Measurements from ENCODE around the gene TKFC. TPM values are rescaled to one million over a fixed set of nuclear protein-coding genes. Genes with fewer than 3 reads are reported as not detected.

TKFC gene
- total RNA-seq, 1 experiment from 2014 or later = 82.3 TPM

DNA sequence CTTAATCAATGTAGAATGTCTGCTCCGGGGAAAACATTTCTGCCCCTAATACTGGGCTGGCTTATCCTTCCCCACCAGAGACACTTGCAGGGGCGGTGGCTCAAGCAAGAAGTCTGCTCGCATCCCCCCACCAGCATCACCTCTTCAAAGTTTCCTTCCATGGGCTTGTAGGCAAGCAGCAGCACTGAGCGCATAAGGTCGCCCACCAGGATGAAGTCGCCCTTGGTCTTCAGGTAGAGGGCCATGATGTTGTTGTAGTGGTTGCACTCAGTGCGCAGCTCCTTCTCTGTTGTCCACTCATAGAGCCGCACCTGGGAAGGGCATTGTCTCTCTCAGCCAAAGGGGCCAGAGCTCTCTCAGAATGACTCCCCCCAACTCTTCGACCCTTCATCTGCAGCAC, 29.3 kb upstream of the TKFC start:
- no peaks in the 10 kb centered on the region for H3K9me3 ChIP-seq (ENCODE audit: low read depth, low read length, poor library complexity, severe bottlenecking)
- no peak overlapping the region for H3K27ac ChIP-seq (ENCODE audit: low read depth, low read length, poor library complexity, severe bottlenecking)
- no peaks in the 10 kb centered on the region for H3K27me3 ChIP-seq (replicated peaks; ENCODE audit: insufficient read depth, low read depth, low read length, poor library complexity)
- no peak for DNase-seq (ENCODE audit: low spot score)
- ChIA-PET POLR2A (ENCODE audit: low non-redundant PET) (no interaction called here), CTCF (no interaction called here)
- intact Hi-C loops (cut with micrococcal nuclease; ENCODE audit: unreplicated experiment) = no loop called here
- peaks cover 97% of the 10 kb centered on the region for H3K36me3 ChIP-seq (ENCODE audit: insufficient read depth, low read length, poor library complexity, severe bottlenecking)
- TF ChIP-seq EZH2 (IDR thresholded peaks at IDR 0.05; ENCODE audit: borderline replicate concordance, low read depth, low read length, poor library complexity, severe bottlenecking) (no peak), CTCF (conservative IDR thresholded peaks at IDR 0.05; ENCODE audit: low read depth, low read length) (no peak)
- BruUV-seq (replicated peaks) = no TSS peak
- no peaks in the 10 kb centered on the region for H3K4me1 ChIP-seq (ENCODE audit: insufficient read depth, low read length, poor library complexity, severe bottlenecking)
- no peak overlapping the region for H3K4me3 ChIP-seq (ENCODE audit: low read depth, low read length, poor library complexity, severe bottlenecking)

GRCh38 chr11:61305417-61305816, 27.6 kb upstream of the TKFC start:
- CTCF ChIA-PET = no interaction called here
- Histone ChIP-seq H3K27ac (ENCODE audit: low read depth, low read length, poor library complexity, severe bottlenecking) (no peak overlapping the region), H3K27me3 (replicated peaks; ENCODE audit: insufficient read depth, low read depth, low read length, poor library complexity) (no peaks in the 10 kb centered on the region), H3K9me3 (ENCODE audit: low read depth, low read length, poor library complexity, severe bottlenecking) (no peaks in the 10 kb centered on the region), H3K36me3 (ENCODE audit: insufficient read depth, low read length, poor library complexity, severe bottlenecking) (peaks cover 97% of the 10 kb centered on the region), H3K4me3 (ENCODE audit: low read depth, low read length, poor library complexity, severe bottlenecking) (no peak overlapping the region), H3K4me1 (ENCODE audit: insufficient read depth, low read length, poor library complexity, severe bottlenecking) (no peaks in the 10 kb centered on the region)
- intact Hi-C loops (cut with micrococcal nuclease; ENCODE audit: unreplicated experiment) = no loop called here
- no peak for DNase-seq (ENCODE audit: low spot score)
- POLR2A ChIA-PET (ENCODE audit: low non-redundant PET) = no interaction called here
- BruUV-seq (replicated peaks) = no TSS peak
- TF ChIP-seq CTCF (conservative IDR thresholded peaks at IDR 0.05; ENCODE audit: low read depth, low read length) = no peak

GRCh38 chr11:61306221-61306620, 26.8 kb upstream of the TKFC start:
- ChIA-PET POLR2A (ENCODE audit: low non-redundant PET) (no interaction called here), CTCF (no interaction called here)
- no TSS peak for BruUV-seq (replicated peaks)
- Histone ChIP-seq H3K36me3 (ENCODE audit: insufficient read depth, low read length, poor library complexity, severe bottlenecking) (peaks cover 97% of the 10 kb centered on the region), H3K27me3 (replicated peaks; ENCODE audit: insufficient read depth, low read depth, low read length, poor library complexity) (no peaks in the 10 kb centered on the region), H3K27ac (ENCODE audit: low read depth, low read length, poor library complexity, severe bottlenecking) (no peak overlapping the region), H3K4me3 (ENCODE audit: low read depth, low read length, poor library complexity, severe bottlenecking) (no peak overlapping the region), H3K9me3 (ENCODE audit: low read depth, low read length, poor library complexity, severe bottlenecking) (no peaks in the 10 kb centered on the region), H3K4me1 (ENCODE audit: insufficient read depth, low read length, poor library complexity, severe bottlenecking) (no peaks in the 10 kb centered on the region)
- intact Hi-C loops (cut with micrococcal nuclease; ENCODE audit: unreplicated experiment) = no loop called here
- DNase-seq (ENCODE audit: low spot score) = no peak
- TF ChIP-seq CTCF (conservative IDR thresholded peaks at IDR 0.05; ENCODE audit: low read depth, low read length) (no peak), EZH2 (IDR thresholded peaks at IDR 0.05; ENCODE audit: borderline replicate concordance, low read depth, low read length, poor library complexity, severe bottlenecking) (no peak)

Measured in A673 (cell line).